Inferior parietal cortex (tissue), 1 donor: ENCODE data around the gene ATP1B3.
A peak's percentile ranks its signal among the peaks of the same experiment; 100 is the strongest.
"Not testable (repeated sequence)": the region's sequence is repeated elsewhere in the genome, so short reads cannot be mapped to it uniquely, and the experiment has no call there.

Source experiments
- DNase-seq: peaks from one replicate; pipeline ENCODE4 v3.0.0-alpha.2; 2016; ENCODE audit errors: extremely low spot score

Gene ATP1B3

DNA sequence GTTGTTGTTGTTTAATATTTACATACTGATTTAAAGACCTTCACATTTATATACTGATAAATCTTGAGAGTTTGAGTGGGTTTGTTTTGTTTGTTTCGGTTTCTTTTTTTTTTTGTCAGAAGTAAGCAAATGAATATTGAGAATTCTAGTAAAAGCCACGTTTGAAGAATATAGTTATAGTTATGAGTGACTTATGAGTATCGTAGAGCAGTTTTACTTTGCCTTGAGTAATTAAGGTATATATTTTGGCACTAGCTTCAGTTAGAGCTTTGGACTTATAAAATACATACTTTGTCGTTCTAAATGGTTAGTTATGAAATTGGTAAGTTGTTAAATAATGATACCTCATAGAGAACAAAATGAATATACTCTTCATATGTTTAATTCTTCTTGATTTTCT is 27.8 kb downstream of the ATP1B3 start:
- DNase-seq, result no peak

DNA sequence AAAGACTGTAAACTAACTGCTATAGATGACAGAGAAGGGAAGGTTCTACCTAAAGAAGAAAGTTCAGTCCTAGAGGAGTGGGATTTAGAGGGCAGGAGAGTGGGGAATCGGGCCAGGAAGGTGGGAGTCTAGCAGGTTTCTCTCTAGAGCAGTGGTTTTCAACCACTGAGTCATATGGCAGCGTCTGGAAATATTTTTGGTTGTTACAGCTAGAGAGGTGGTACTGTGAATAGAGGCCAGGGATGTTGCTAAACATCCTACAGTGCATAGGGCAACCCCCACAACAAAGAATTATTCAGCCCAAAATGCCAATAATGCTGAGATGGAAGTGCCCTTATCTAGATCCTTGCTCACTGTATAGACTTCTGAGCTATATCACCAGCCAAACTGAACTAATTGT is 28.7 kb downstream of the ATP1B3 start:
- no peak for DNase-seq

DNA sequence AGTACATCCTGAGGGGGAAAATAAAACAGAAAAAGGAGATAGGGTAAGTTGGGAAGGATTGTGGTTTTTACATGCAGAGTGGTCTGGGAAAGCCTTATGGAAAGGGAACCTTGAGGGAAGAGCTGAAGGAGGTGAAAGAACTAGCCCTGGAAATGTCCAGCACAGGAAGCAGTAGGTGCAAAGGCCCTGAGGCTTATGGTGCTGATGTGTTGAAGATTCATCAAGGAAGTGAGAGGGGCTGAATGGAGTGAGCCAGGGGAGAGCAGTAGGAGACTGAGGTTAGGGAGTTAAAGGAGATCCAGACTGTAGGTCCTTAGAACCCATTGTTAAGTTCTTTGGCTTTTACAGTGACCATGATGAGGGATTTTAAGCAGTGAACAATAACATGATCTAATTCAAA is 33.0 kb downstream of the ATP1B3 start:
- no peak for DNase-seq

DNA sequence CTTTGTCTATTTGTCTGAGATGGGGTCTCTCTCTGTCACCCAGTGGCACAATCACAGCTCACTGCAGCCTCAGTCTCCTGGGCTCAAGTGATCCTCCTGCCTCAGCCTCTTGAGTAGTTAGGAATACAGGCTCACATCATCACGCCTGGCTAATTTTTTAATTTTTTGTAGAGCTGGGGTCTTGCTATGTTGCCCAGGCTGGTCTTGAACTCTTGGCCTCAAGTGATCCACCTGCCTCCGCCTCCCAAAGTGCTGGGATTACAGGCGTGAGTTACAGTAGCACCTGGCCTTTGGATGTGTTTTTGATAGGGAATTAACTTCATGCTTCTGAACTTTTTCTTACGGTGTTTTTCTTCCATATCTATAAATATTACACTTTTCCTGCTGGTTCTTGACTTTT is 33.5 kb downstream of the ATP1B3 start:
- DNase-seq, result not testable (repeated sequence)

DNA sequence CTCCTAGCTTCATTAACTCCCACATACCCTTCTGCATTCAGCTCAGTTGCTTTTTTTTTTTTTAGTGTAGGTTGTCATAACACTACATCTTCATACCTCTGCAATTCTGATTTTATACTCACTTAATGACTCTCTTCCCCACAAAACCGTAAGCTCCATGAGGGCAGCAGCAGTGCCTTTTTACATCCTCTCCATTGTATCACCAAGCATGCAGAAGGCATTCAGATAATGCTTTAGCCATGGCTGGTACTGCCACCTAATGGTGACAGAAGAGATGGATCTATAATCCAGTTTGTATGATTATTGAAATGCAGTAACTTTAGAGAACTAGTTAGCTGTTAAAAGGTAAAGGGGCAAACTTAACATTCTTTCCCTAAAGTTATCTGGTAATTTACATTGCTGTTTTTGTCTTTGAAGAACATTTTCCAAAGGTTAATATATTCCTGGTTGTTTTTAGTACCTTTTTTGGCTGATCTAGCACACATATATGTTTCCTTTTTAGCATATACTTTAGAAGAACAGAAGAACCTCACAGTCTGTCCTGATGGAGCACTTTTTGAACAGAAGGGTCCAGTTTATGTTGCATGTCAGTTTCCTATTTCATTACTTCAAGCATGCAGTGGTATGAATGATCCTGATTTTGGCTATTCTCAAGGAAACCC is 36.8 kb downstream of the ATP1B3 start:
- DNase-seq, result peak; percentile 22

DNA sequence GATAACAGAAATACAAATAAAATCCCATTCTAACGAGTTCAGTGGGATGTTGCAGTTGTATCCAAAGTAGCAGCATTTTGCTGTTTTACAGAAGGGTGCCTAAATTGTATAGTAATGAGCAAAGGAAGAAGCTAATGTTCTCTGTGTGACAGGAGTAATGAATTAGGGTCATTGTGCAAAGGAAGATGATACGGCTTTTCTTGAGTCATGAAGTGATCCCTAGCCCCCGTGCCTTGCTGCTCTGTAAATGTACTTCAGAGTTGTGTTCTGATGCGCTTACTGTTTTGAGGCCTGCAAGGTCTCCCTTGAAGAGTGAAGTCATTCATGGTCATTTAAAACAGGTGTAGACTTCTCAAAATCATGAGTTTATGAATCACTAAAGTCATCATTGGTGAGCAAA is 37.9 kb downstream of the ATP1B3 start:
- DNase-seq, result no peak

DNA sequence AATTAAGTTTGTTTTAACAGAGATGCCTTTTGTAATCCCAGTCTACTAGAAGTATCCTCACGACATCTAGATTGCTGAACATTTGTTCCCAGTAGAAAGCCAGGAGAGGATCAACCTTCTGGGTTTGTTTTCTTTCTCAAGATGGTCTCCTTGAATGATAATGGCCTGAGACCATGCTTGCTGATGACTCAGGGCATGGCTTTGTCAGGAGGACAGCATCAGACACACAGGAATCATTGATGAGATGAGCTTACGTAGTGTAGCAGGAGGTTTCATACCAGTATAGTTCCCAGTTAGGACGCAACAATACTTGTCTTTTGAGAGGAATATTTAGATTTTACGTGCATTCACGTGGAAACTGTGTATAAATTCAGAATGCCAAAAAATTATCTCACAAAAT is 38.6 kb downstream of the ATP1B3 start:
- no peak for DNase-seq

DNA sequence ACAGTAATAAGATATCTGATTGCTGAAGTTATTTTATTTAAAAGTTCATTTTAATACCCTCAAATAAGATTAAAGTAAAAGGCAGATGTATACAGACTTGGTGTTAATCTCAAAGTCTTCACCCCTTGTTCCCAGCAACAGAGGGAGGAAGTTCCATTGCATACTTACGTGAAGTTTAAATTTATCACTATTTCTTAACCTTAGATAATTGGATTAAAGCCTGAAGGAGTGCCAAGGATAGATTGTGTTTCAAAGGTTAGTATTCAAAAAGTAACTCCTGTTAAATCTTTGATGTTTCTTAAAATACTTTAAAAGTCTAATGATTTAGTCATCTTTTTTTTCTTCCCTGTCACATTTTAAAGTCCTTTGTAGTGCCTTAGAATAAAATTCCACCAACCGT is 39.3 kb downstream of the ATP1B3 start:
- DNase-seq, result no peak

DNA sequence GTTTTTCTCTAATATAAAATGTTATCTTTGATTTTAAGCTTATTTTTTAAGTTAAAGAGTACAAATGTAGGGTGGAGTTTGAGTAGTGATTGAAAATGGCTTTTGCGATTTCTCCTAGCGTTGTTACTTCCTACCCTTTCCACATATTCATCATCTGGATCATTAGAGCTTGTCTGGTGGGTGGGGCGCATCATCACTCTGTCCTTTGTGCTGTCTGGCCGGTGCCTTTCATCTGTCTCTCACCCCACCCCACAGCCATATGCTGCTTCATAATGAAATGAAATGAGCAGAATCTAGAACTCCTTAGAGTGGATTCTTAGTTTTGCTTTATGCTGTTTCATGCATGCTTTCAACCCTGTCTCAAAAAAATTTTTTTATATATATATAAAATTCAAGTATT is 44.3 kb downstream of the ATP1B3 start:
- no peak for DNase-seq

DNA sequence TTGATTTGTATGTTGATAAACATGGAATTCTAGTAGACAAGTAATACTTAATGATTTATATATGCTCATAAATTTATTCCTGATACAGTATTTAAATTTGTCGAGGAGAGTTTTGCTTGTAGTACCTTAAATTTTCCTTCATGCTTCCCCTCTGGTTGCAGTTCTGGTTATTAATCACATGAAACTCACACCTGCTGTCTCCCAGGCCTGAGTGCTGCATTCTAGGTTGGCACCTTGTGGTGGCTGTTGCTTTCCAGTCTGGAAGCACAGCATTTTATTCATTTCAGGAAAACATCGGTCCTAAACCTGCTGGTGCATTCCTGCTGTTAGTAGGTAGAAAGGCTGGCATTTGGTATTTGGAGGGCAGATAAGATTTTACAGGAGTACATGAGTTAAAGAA is 44.9 kb downstream of the ATP1B3 start:
- DNase-seq, result no peak

DNA sequence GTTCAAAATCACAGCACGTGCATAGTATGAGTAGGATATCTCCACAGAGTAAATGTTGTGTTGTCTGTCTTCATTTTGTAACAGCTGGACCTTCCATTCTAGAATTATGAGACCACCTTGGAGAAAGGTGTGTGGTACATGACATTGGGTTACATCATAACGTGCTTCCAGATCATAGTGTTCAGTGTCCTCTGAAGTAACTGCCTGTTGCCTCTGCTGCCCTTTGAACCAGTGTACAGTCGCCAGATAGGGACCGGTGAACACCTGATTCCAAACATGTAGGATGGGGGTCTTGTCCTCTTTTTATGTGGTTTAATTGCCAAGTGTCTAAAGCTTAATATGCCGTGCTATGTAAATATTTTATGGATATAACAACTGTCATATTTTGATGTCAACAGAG is 49.2 kb downstream of the ATP1B3 start:
- DNase-seq, result not testable (repeated sequence)

DNA sequence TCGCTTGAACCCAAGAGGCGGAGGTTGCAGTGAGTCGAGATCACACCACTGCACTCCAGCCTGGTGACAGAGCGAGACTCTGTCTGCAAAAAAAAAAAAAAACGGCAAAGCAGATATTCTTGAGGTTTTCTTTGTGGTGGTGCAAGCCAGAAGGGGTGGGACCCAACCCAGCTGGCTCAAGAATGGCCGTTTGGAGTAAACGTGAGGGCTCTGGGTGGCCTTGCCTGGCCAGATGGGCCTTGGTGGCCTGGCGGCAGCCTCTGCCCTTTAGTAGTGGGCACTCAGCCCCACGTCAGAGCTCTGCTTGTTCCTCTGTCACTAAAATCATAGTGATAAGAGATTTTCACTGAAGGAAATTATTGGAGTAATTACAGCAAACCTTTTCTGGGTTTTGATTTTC is 50.5 kb downstream of the ATP1B3 start:
- no peak for DNase-seq

DNA sequence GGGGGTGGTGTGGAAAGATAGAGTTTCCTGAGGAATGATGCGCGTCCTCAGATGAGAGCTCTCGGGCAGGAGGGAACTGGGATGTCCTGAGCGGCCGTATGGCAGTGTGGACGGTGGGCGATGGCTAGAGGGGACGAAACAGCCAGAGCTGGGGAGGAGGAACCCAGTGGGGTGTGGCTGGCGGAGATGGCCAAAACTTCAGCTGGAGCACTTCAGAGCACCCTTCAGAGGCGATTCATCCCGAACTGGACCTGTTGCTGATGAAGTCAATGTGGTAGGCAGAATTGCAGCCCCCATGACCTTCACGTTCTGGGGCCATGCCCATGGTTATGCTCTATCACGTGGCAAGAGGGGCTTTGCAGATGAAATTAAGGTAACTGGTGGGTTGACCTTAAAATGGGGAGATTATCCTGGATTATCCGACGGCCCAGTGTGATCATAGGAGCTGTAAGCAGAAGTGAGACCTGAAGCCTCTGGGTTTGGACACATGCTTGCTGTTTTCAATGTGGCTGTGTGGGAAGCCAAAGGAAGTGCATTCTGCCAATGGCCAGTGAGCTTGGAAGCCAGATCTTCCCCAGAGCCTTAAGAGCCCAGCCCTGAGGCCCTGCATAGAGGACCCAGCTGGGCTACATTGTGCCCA is 52.3 kb downstream of the ATP1B3 start:
- DNase-seq, result no peak

DNA sequence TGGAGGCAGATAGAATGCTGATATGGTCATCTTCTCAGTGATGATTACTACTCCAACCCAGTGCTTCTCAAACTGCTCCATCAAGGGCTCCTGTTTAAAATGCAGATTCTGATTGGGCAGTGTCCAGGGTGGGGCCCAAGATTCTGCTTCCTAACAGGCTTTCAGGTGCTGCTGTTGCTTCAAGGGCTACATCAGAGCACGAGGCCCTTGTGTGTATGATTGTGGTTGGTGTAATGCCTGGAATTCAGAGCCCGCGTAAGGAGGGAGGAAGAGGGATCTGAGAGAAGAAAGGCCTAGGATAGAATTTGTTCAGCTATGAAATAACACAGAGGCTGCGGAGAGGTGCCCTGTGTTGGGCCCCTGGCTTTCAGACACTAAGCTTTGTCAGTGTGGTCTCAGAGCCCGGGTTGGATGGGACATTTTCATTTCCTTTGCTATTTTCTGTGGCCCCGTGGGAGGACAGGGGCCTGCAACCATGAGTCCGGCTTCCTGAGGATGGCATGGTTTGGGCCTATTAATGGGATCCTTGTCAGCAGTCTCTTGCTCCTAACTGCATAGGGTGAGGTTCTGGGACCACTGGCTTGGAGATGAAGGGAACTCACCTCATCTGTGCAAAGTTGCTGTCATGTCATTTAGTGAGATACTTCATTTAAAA is 53.0 kb downstream of the ATP1B3 start:
- DNase-seq, result no peak

DNA sequence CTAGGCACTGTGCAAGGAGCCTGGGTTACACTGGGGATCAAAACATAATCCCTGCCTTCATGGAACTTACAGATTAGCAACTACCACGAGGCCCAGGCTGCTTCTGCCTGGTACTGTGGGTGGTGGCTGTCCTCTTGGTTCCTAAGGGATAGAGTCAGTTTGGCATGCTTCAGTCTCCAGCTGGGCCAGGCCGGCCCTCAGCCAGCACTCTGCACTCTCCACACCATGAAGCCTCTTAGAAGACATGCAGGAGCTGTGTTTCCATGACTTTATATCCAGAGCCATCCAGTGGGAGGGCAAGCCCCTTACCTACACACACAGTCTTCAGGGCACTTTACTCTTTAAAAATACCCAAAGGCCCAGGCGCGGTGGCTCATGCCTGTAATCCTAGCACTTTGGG is 54.4 kb downstream of the ATP1B3 start:
- DNase-seq, result no peak

DNA sequence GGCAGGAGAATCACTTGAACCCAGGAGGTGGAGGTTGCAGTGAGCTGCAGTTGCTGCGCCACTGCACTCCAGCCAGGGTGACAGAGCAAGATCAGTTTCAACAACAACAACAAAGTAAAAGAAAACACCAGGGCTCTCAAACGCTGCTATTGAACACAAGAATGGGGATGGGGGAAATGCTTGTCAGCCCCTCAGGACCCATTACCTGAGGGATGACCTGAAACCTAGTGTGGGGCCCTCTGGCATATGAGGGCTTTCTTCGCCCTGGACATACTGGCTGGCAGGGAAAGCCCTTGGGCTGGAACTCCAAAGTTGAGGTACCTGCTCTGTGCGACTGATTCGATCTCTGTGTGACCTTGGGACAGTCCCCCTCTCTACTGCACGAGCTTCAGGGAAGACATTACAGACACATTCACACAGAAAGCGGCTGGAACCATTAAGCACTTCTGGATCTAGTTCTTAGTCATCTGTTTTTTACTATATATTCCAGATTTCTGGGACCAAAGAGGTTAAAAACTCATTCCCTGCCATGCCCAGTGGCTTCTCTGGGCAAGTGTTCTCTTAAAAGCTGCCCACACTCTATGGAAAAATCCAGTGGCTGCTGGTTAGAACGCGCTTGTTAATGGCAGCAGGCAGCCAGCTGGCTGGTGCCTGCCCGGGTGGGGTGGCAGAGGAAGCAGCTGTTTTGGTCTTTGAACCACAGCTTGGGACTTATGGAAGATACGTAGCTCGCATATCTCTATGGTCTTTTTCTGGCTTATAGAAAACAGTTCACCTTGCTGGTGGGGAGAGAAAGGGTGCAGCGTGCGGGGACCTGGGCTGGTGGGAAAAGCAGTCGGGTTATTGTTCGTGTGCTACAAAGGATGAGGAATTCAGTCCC is 57.2 kb downstream of the ATP1B3 start:
- DNase-seq, result no peak

DNA sequence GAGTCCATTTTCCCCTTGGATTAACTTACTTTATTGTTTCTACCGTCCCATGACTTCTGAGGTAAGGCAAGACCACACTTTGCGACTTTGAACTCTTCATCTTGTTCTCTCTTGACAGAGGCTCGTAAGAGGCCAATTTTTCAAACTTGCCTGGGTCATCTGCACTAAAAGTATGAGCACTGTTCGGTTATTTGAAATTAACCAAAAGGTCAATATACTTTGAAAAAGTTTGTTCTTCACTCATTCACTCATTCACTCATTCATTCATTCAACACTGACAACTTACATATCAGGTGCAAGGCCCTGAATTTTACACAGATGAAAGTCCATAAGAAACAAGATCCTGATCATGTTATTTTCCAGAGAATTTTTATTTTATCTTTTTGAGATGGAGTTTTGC is 57.9 kb downstream of the ATP1B3 start:
- DNase-seq, result no peak

DNA sequence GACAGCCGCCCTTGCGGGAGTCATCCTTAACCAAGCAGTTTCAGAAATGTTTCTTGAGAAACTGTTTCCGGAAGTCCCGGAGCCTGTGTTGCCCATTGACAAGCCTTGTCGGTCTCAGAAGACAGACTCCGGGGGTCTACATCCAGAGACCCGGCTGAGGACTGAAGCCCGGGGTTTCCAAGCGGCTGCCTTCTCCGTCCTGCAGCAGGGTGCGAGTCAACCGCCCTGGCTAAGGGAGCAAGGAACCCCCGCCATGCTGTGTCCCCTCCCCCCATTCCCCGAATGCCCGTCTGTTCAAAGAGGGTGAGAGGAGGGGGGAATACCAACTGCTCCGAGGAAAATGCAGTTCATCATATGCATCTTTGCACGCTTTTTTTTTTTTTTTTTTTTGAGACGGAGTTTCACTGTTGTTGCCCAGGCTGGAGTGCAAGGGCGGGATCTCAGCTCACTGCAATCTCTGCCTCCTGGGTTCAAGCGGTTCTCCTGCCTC is 61.6 kb downstream of the ATP1B3 start:
- no peak for DNase-seq

DNA sequence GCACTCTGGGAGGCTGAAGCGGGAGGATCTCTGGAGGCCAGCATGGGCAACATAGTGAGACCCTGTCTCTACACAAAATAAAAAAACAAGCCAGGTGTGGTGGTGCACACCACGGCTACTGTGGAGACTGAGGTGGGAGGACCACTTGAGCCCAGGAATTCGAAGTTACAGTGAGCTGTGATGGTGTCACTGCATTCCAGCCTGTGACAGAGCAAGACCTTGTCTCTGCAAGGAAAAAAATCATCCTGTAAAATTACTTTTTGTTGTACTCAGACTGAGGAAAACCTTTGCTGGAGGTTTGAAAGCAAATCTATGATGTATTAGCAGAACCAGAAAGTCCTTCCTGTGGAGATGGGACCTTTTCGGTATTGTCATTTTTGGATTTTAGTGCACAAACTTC is 63.3 kb downstream of the ATP1B3 start:
- no peak for DNase-seq

DNA sequence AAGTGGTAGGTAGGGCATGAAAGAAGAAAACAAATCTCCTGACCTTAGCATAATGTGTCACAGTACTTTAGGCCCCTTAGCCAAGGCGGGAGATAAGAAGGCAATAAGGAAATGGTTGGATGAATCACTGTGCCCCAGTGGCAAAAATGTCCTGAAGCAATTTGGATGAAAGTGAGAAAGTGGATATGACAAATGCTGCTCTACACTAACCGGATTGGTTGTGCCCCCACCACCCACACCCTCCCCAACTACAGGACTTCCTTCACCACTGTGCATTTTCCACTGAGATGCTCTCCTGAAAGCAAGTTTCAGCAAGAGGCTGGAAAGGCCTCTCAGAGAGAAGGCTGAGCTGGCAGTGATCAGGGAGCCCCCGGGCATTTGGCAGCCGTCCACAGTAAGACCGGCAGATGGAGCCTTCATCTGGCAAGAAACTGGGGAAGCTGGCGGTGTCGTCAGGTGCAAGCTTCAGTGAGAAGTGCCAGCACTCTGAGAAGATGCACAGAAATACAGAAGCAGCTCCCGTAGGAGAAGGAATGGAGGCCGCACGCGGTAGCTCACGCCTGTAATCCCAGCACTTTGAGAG is 63.8 kb downstream of the ATP1B3 start:
- peak; percentile 32 for DNase-seq

DNA sequence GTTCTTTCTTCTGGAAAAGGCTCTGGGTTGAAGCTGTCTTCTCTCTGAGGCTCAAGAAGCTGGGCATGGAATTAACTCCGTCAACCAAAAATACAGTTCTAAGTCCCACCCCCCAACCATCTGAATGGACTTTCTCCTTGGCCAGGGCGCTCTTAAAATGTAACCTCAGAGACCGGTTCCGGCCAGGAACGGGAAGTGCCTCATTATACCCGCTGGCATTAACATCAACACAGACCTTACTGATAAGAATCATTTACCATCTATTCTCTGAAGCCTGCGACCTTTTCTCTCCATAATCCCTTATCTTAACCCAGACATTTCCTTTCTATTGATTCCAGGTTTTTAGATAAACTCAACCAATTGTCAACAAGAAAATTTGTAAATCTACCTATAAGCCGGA is 64.7 kb downstream of the ATP1B3 start:
- no peak for DNase-seq

DNA sequence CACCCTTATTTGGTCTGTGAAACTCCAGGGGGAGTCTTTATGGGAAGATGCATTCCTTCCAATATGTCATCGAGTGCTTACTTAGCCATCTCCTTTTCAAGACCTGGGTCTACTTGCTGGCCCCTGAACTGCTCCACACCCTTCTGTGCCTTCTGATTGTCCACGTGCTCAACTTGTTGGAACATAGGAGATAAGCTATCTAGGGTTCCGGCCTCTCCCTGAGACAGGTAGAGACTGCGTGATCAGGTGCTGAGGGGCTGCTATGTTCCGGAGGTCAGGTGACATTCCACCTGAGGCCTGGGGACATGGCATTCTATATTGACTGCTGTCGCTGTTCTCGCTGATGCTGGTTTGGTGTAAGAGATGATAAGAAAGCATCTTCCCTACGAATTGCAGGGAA is 65.6 kb downstream of the ATP1B3 start:
- no peak for DNase-seq
